Neural progenitor cell (in vitro differentiated cells): ENCODE measurements around the gene ZNF469.

Source experiments
- CTCF ChIP-seq: fragments of 200-600 bp; sonication (generic); IDR thresholded peaks from 2 replicates; pipeline ENCODE4 v1.5.1; 2017; ENCODE audit warnings: antibody characterized with exemption, mild to moderate bottlenecking
- EZH2phosphoT487 ChIP-seq: fragments of 200-600 bp; sonication (generic); IDR thresholded peaks from 2 replicates; pipeline ENCODE4 v1.6.1; 2017; ENCODE audit warnings: antibody characterized with exemption

DNA sequence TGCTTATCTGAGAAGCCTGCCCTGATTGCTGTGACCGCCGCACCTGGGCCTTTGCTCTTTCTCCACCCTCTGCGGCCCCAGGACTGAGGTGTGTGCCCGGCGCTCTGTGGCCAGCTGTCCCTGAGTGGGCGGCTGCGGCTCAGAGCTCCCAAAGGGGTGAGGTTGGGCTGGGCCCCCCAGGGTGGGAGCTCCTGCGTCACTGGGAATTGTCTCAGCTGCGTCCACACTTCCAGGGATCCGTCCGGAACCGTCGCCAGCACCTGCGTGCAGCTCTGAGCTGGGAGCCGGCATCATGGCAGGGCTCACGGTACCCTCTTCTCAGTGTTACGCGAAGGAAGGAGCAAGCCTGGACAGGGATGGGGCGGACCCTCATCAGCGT lies 24.3 kb downstream of the ZNF469 start:
- no peak for TF ChIP-seq CTCF
- TF ChIP-seq EZH2phosphoT487: no peak
